OCI-LY1 (cell line): ENCODE results near the gene GABRP.

Experiments
- H2AFZ ChIP-seq: fragments of 200-600 bp; sonication (generic), shearing (Covaris generic); 2 replicates; pipeline ENCODE4 v1.6.0; 2014; ENCODE audit warnings: antibody characterized with exemption, mild to moderate bottlenecking, low read length
- H3F3A ChIP-seq: fragments of 200-600 bp; sonication (generic), shearing (Covaris generic); 2 replicates; pipeline ENCODE4 v1.6.0; 2014; ENCODE audit warnings: mild to moderate bottlenecking, antibody characterized with exemption, low read length, moderate library complexity; ENCODE audit not compliant: insufficient read depth
- H3K27ac ChIP-seq: fragments of 200-600 bp; sonication (generic); 2 replicates; pipeline ENCODE4 v1.5.1; 2014; ENCODE audit warnings: low read length, mixed run types, mild to moderate bottlenecking, low read depth; ENCODE audit not compliant: poor library complexity, severe bottlenecking
- H3K27me3 ChIP-seq: fragments of 200-600 bp; sonication (generic); 2 replicates; pipeline ENCODE4 v1.6.0; 2014; ENCODE audit warnings: antibody characterized with exemption, mild to moderate bottlenecking, low read length, moderate library complexity; ENCODE audit not compliant: insufficient read depth
- H3K36me3 ChIP-seq: fragments of 200-600 bp; sonication (generic); 2 replicates; pipeline ENCODE4 v1.6.1; 2014; ENCODE audit warnings: mild to moderate bottlenecking, antibody characterized with exemption, low read length, moderate library complexity, mixed read lengths; ENCODE audit not compliant: insufficient read depth
- H3K4me1 ChIP-seq: fragments of 200-600 bp; sonication (generic); 2 replicates; pipeline ENCODE4 v1.5.1; 2014; ENCODE audit warnings: mild to moderate bottlenecking, low read length, moderate library complexity; ENCODE audit not compliant: insufficient read depth, severe bottlenecking
- H3K4me2 ChIP-seq: fragments of 200-600 bp; sonication (generic), shearing (Covaris generic); 2 replicates; pipeline ENCODE4 v1.6.1; 2014; ENCODE audit warnings: low read length
- H3K4me3 ChIP-seq: fragments of 200-600 bp; sonication (generic); 2 replicates; pipeline ENCODE4 v1.5.1; 2014; ENCODE audit warnings: low read length, low read depth, mild to moderate bottlenecking, mixed read lengths; ENCODE audit not compliant: poor library complexity, severe bottlenecking
- H3K79me2 ChIP-seq: fragments of 200-600 bp; shearing (Covaris generic); 2 replicates; pipeline ENCODE4 v1.6.1; 2016; ENCODE audit warnings: mixed run types, low read length, mixed read lengths; ENCODE audit not compliant: insufficient read depth
- H3K9ac ChIP-seq: fragments of 200-600 bp; sonication (generic), shearing (Covaris generic); 2 replicates; pipeline ENCODE4 v1.6.1; 2014; ENCODE audit warnings: mild to moderate bottlenecking, low read length, mixed read lengths
- H3K9me2 ChIP-seq: fragments of 200-600 bp; sonication (generic), shearing (Covaris generic); 2 replicates; pipeline ENCODE4 v1.6.1; 2014; ENCODE audit warnings: low read depth, mild to moderate bottlenecking, low read length, mixed read lengths
- H3K9me3 ChIP-seq: fragments of 200-600 bp; shearing (Covaris generic); 2 replicates; pipeline ENCODE4 v1.6.1; 2014; ENCODE audit warnings: low read length, mixed read lengths
- H4K20me1 ChIP-seq: fragments of 200-600 bp; sonication (generic), shearing (Covaris generic); 2 replicates; pipeline ENCODE4 v1.6.0; 2016; ENCODE audit warnings: mild to moderate bottlenecking, low read length; ENCODE audit not compliant: insufficient read depth
- CTCF ChIP-seq: fragments of 200-600 bp; sonication (generic), shearing (Covaris generic); IDR thresholded peaks from 2 replicates; pipeline ENCODE4 v1.5.1; 2017; ENCODE audit warnings: mild to moderate bottlenecking, antibody characterized with exemption, low read length, moderate library complexity, mixed read lengths
- EZH2 ChIP-seq: fragments of 200-600 bp; sonication (generic), shearing (Covaris generic); IDR thresholded peaks from 2 replicates; pipeline ENCODE4 v1.8.0; 2017; ENCODE audit warnings: borderline replicate concordance, mixed run types, mild to moderate bottlenecking, antibody characterized with exemption, low read length, moderate library complexity, mixed read lengths

Gene GABRP

GRCh38 chr5:170861917-170862766, 78.6 kb downstream of the GABRP start, which contains the start of gene RANBP17:
Gene RANBP17 (plus strand): TSS chr5:170862018.
- no peaks in the 10 kb centered on the region for H3K79me2 ChIP-seq
- H3F3A ChIP-seq: no peaks in the 10 kb centered on the region
- H3K27ac ChIP-seq: no peak within 1 kb of the TSS
- H3K9me3 ChIP-seq: peaks cover 5% of the 10 kb centered on the region; the same call in 1 of the 2 replicates
- no peak for TF ChIP-seq EZH2
- no peaks in the 10 kb centered on the region for H4K20me1 ChIP-seq
- H3K9me2 ChIP-seq: no peaks in the 10 kb centered on the region
- no peak within 1 kb of the TSS for H2AFZ ChIP-seq
- no peak within 1 kb of the TSS for H3K9ac ChIP-seq
- no peak within 1 kb of the TSS for H3K4me3 ChIP-seq
- no peak within 1 kb of the TSS for H3K4me2 ChIP-seq
- no peaks in the 10 kb centered on the region for H3K4me1 ChIP-seq
- no peaks in the 10 kb centered on the region for H3K27me3 ChIP-seq
- no peaks in the 10 kb centered on the region for H3K36me3 ChIP-seq

GRCh38 chr5:170863646-170864045, 80.1 kb downstream of the GABRP start:
- H3K9me2 ChIP-seq: no peaks in the 10 kb centered on the region
- H3K9ac ChIP-seq: no peak overlapping the region
- no peaks in the 10 kb centered on the region for H3K79me2 ChIP-seq
- H4K20me1 ChIP-seq: no peaks in the 10 kb centered on the region
- no peak overlapping the region for H3K27ac ChIP-seq
- TF ChIP-seq EZH2: no peak
- no peak for TF ChIP-seq CTCF
- no peak overlapping the region for H2AFZ ChIP-seq
- H3K9me3 ChIP-seq: peaks cover 5% of the 10 kb centered on the region; the same call in 1 of the 2 replicates
- no peaks in the 10 kb centered on the region for H3K4me1 ChIP-seq
- H3K27me3 ChIP-seq: no peaks in the 10 kb centered on the region
- H3K36me3 ChIP-seq: no peaks in the 10 kb centered on the region
- H3K4me3 ChIP-seq: no peak overlapping the region
- no peaks in the 10 kb centered on the region for H3F3A ChIP-seq
- no peak overlapping the region for H3K4me2 ChIP-seq
